A673 (cell line): ENCODE measurements around the gene SLC35E3. TPM values are rescaled to one million over a fixed set of nuclear protein-coding genes. Genes with fewer than 3 reads are reported as not detected.

Experiments used
- BruUV-seq: library from RNA; stranded (reverse); fragments of 400-500 nt; replicated peaks from 2 replicates; lab custom pipeline; 2021; lab: Mats Ljungman, UMichigan
- CTCF ChIA-PET: fragments of 300-600 bp; sonication (Branson Sonifier 250); formaldehyde crosslinking; loops from one replicate; lab custom pipeline; 2022; ENCODE audit warnings: antibody characterized with exemption; lab: Charles Lee
- POLR2A ChIA-PET: fragments of 300-600 bp; sonication (Branson Sonifier 250); formaldehyde crosslinking; loops from one replicate; lab custom pipeline; 2022; ENCODE audit warnings: antibody characterized with exemption; ENCODE audit not compliant: low non-redundant PET; lab: Charles Lee
- DNase-seq: peaks from one replicate; pipeline ENCODE4 v3.0.0-alpha.2; 2015; ENCODE audit warnings: low spot score
- H3K27ac ChIP-seq: fragments of 200-600 bp; sonication (generic); 2 replicates; pipeline ENCODE4 v1.5.1; 2016; ENCODE audit warnings: mixed run types, low read depth, mild to moderate bottlenecking, mixed read lengths, antibody characterized with exemption, low read length; ENCODE audit not compliant: poor library complexity, severe bottlenecking
- H3K27me3 ChIP-seq: fragments of 200-600 bp; sonication (generic); replicated peaks from 2 replicates; pipeline ENCODE4 v1.6.1; 2017; ENCODE audit warnings: mixed run types, low read depth, mild to moderate bottlenecking, mixed read lengths, antibody characterized with exemption, low read length; ENCODE audit not compliant: insufficient read depth, poor library complexity
- H3K36me3 ChIP-seq: fragments of 200-600 bp; sonication (generic); 2 replicates; pipeline ENCODE4 v1.6.1; 2016; ENCODE audit warnings: mixed run types, mild to moderate bottlenecking, mixed read lengths, antibody characterized with exemption, low read length; ENCODE audit not compliant: insufficient read depth, poor library complexity, severe bottlenecking
- H3K4me1 ChIP-seq: fragments of 200-600 bp; sonication (generic); 2 replicates; pipeline ENCODE4 v1.6.1; 2017; ENCODE audit warnings: mixed run types, mild to moderate bottlenecking, mixed read lengths, antibody characterized with exemption, low read length; ENCODE audit not compliant: insufficient read depth, poor library complexity, severe bottlenecking
- H3K4me3 ChIP-seq: fragments of 200-600 bp; sonication (generic); 2 replicates; pipeline ENCODE4 v1.5.1; 2016; ENCODE audit warnings: low read depth, mixed run types, mild to moderate bottlenecking, mixed read lengths, low read length; ENCODE audit not compliant: poor library complexity, severe bottlenecking
- H3K9me3 ChIP-seq: fragments of 200-600 bp; sonication (generic); 2 replicates; pipeline ENCODE4 v1.6.1; 2016; ENCODE audit warnings: mixed run types, low read depth, mild to moderate bottlenecking, mixed read lengths, antibody characterized with exemption, low read length; ENCODE audit not compliant: poor library complexity, severe bottlenecking
- CTCF ChIP-seq: fragments of 300-800, 200-600 bp; sonication (generic); conservative IDR thresholded peaks from 2 replicates; pipeline ENCODE4 v1.5.1; 2017; ENCODE audit warnings: low read depth, mild to moderate bottlenecking, antibody characterized with exemption, low read length, moderate library complexity, mixed read lengths
- EZH2 ChIP-seq: fragments of 200-600 bp; sonication (generic); IDR thresholded peaks from 2 replicates; pipeline ENCODE4 v1.6.1; 2017; ENCODE audit warnings: borderline replicate concordance, low read depth, mild to moderate bottlenecking, mixed read lengths, antibody characterized with exemption, low read length; ENCODE audit not compliant: poor library complexity, severe bottlenecking
- intact Hi-C: fragments of 100-400 bp; cut with micrococcal nuclease; formaldehyde crosslinking; loops from one replicate; pipeline ENCODE4 v1.10.0; 2022; ENCODE audit not compliant: unreplicated experiment
- total RNA-seq: library from RNA; stranded (reverse); gene quantifications from 2 replicates; pipeline ENCODE4 v1.2.3, GENCODE V29; 2021

SLC35E3 gene
- total RNA-seq, 1 experiment from 2014 or later, result 10.1 TPM

GRCh38 chr12:68773582-68773981 lies 27.6 kb downstream of the SLC35E3 start:
- intact Hi-C loops, result no loop called here
- Histone ChIP-seq H3K36me3 (no peaks in the 10 kb centered on the region), H3K27ac (no peak overlapping the region), H3K9me3 (no peaks in the 10 kb centered on the region), H3K4me3 (no peak overlapping the region), H3K27me3 (no peaks in the 10 kb centered on the region), H3K4me1 (no peaks in the 10 kb centered on the region)
- CTCF ChIA-PET, result no interaction called here
- no TSS peak for BruUV-seq
- POLR2A ChIA-PET, result no interaction called here
- TF ChIP-seq EZH2 (no peak), CTCF (no peak)
- DNase-seq, result no peak

GRCh38 chr12:68775121-68775630 lies 29.2 kb downstream of the SLC35E3 start:
- H3K27me3 ChIP-seq, result no peaks in the 10 kb centered on the region
- TF ChIP-seq CTCF (no peak), EZH2 (no peak)

GRCh38 chr12:68776976-68777610 lies 31.1 kb downstream of the SLC35E3 start:
- Histone ChIP-seq H3K27me3 (no peaks in the 10 kb centered on the region), H3K27ac (no peak overlapping the region), H3K4me1 (no peaks in the 10 kb centered on the region), H3K36me3 (no peaks in the 10 kb centered on the region), H3K9me3 (no peaks in the 10 kb centered on the region), H3K4me3 (no peak overlapping the region)
- ChIA-PET CTCF (no interaction called here), POLR2A (no interaction called here)
- BruUV-seq, result no TSS peak
- intact Hi-C loops, result no loop called here
- no peak for DNase-seq
- TF ChIP-seq CTCF (no peak), EZH2 (no peak)

More at GRCh38 chr12:68775121-68775630, 29.2 kb downstream of the SLC35E3 start:
- POLR2A ChIA-PET, result no interaction called here
- BruUV-seq, result no TSS peak
- Histone ChIP-seq H3K4me1 (no peaks in the 10 kb centered on the region), H3K36me3 (no peaks in the 10 kb centered on the region), H3K4me3 (no peak overlapping the region), H3K9me3 (no peaks in the 10 kb centered on the region), H3K27ac (no peak overlapping the region)
- CTCF ChIA-PET, result no interaction called here
- DNase-seq, result no peak
- intact Hi-C loops, result no loop called here
